Stimulated activated CD4-positive, alpha-beta T cell treated with anti-CD3 and anti-CD28 coated beads, Interleukin-15, amount 100 ng/mL, for 24 hours (primary cell): ENCODE measurements around the gene CCDC102B.
"Not testable (repeated sequence)": the region's sequence is repeated elsewhere in the genome, so short reads cannot be mapped to it uniquely, and the experiment has no call there.

Source experiments
- DNase-seq: peaks from one replicate; pipeline ENCODE4 v3.0.0-alpha.2; 2020

CCDC102B gene

GRCh38 chr18:68915061-68915460 lies 117.2 kb downstream of the CCDC102B start:
- DNase-seq = no peak

- peak; percentile 5 for DNase-seq
Measured at GRCh38 chr18:68916734-68917133, 118.9 kb downstream of the CCDC102B start.

- DNase-seq = no peak
Measured at GRCh38 chr18:68918216-68918615, 120.3 kb downstream of the CCDC102B start.

- no peak for DNase-seq
Measured at GRCh38 chr18:68919900-68920299, 122.0 kb downstream of the CCDC102B start.

- DNase-seq = no peak
Measured at GRCh38 chr18:68922392-68922791, 124.5 kb downstream of the CCDC102B start.

- no peak for DNase-seq
Measured at GRCh38 chr18:68925268-68925667, 127.4 kb downstream of the CCDC102B start.

- no peak for DNase-seq
Measured at GRCh38 chr18:68928762-68929675, 131.1 kb downstream of the CCDC102B start.

GRCh38 chr18:68935686-68936085 lies 137.8 kb downstream of the CCDC102B start:
- DNase-seq = no peak

GRCh38 chr18:68937029-68937599 lies 139.2 kb downstream of the CCDC102B start:
- no peak for DNase-seq

GRCh38 chr18:68940039-68940438 lies 142.2 kb downstream of the CCDC102B start:
- DNase-seq = no peak

GRCh38 chr18:68940754-68941153 lies 142.9 kb downstream of the CCDC102B start:
- no peak for DNase-seq

- no peak for DNase-seq
Measured at GRCh38 chr18:68942230-68942629, 144.3 kb downstream of the CCDC102B start.

GRCh38 chr18:68943861-68944260 lies 146.0 kb downstream of the CCDC102B start:
- not testable (repeated sequence) for DNase-seq

- DNase-seq = no peak
Measured at GRCh38 chr18:68944330-68944729, 146.4 kb downstream of the CCDC102B start.

GRCh38 chr18:68944826-68945225 lies 146.9 kb downstream of the CCDC102B start:
- no peak for DNase-seq

GRCh38 chr18:68948622-68949021 lies 150.7 kb downstream of the CCDC102B start:
- no peak for DNase-seq

- DNase-seq = no peak
Measured at GRCh38 chr18:68954738-68955137, 156.9 kb downstream of the CCDC102B start.

GRCh38 chr18:68956650-68957049 lies 158.8 kb downstream of the CCDC102B start:
- DNase-seq = no peak

- DNase-seq = no peak
Measured at GRCh38 chr18:68960355-68960754, 162.5 kb downstream of the CCDC102B start.

GRCh38 chr18:68962623-68963022 lies 164.7 kb downstream of the CCDC102B start:
- DNase-seq = no peak

GRCh38 chr18:68965817-68966216 lies 167.9 kb downstream of the CCDC102B start:
- DNase-seq = no peak

- DNase-seq = no peak
Measured at GRCh38 chr18:68969027-68969426, 171.1 kb downstream of the CCDC102B start.

GRCh38 chr18:68972176-68972575 lies 174.3 kb downstream of the CCDC102B start:
- no peak for DNase-seq

GRCh38 chr18:68979737-68980136 lies 181.9 kb downstream of the CCDC102B start:
- DNase-seq = no peak
